BLaER1 treated with 17β-estradiol and CSF1 and Interleukin-3, amounts not matched to agents 10 nM and 100 nM (cell line): Measurements from ENCODE around the gene AXIN2.
A peak's percentile ranks its signal among the peaks of the same experiment; 100 is the strongest.

Experiments
- H3K27ac ChIP-seq, 11 experiments: shearing (Covaris generic); formaldehyde crosslinking; 2 replicates each; pipeline ENCODE4 v1.8.1; 2022
- H3K27me3 ChIP-seq, 11 experiments: shearing (Covaris generic); formaldehyde crosslinking; 2 replicates each; pipeline ENCODE4 v1.8.1; 2022
- H3K36me3 ChIP-seq, 11 experiments: shearing (Covaris generic); formaldehyde crosslinking; 2 replicates each; pipeline ENCODE4 v1.8.1; 2022
- H3K4me1 ChIP-seq, 10 experiments: shearing (Covaris generic); formaldehyde crosslinking; 2 replicates each; pipeline ENCODE4 v1.8.1; 2022
- H3K4me2 ChIP-seq, 11 experiments: shearing (Covaris generic); formaldehyde crosslinking; 2 replicates each; pipeline ENCODE4 v1.8.1; 2022
- H3K4me3 ChIP-seq, 10 experiments: shearing (Covaris generic); formaldehyde crosslinking; 2 replicates each; pipeline ENCODE4 v1.8.1; 2022
- H3K9ac ChIP-seq, 11 experiments: shearing (Covaris generic); formaldehyde crosslinking; 2 replicates each; pipeline ENCODE4 v1.8.1; 2022
- H3K9me3 ChIP-seq, 11 experiments: shearing (Covaris generic); formaldehyde crosslinking; replicated peaks in 1 of 11; 2 replicates each; pipeline ENCODE4 v1.8.1; 2022
- H4K20me1 ChIP-seq, 11 experiments: shearing (Covaris generic); formaldehyde crosslinking; 2 replicates each; pipeline ENCODE4 v1.8.1; 2022
- Cebpa-rat ChIP-seq, 11 experiments: shearing (Covaris generic); IDR thresholded peaks; 2 replicates each; pipeline ENCODE4 v1.8.1; 2022

AXIN2 gene

GRCh38 chr17:65553646-65554552, 7.5 kb downstream of the AXIN2 start:
- H3K36me3 ChIP-seq = peaks cover 0 to 14% (median 8%) of the 10 kb centered on the region in 11 experiments; a peak in 10 of 22 replicates
- peaks cover 0 to 24% (median 13%) of the 10 kb centered on the region in 10 experiments; a peak in 18 of 20 replicates for H3K4me1 ChIP-seq
- peak overlapping the region in 1 of 11 experiments; percentile 9; a peak in 1 of 22 replicates for H3K4me2 ChIP-seq
- H3K4me3 ChIP-seq = no peak overlapping the region
- H3K9ac ChIP-seq = no peak overlapping the region
- H3K27ac ChIP-seq = no peak overlapping the region
- no peak for TF ChIP-seq Cebpa-rat (IDR thresholded peaks at IDR 0.05)
- H3K27me3 ChIP-seq = peaks cover 10 to 24% (median 18%) of the 10 kb centered on the region in 11 experiments
- H4K20me1 ChIP-seq = peaks cover 0 to 29% (median 12%) of the 10 kb centered on the region in 11 experiments; a peak in 15 of 22 replicates
- 0 out of 22 replicates have a peak, but pooled peaks cover 0 to 6% (median 0%) of the 10 kb centered on the region in 11 experiments for H3K9me3 ChIP-seq

DNA sequence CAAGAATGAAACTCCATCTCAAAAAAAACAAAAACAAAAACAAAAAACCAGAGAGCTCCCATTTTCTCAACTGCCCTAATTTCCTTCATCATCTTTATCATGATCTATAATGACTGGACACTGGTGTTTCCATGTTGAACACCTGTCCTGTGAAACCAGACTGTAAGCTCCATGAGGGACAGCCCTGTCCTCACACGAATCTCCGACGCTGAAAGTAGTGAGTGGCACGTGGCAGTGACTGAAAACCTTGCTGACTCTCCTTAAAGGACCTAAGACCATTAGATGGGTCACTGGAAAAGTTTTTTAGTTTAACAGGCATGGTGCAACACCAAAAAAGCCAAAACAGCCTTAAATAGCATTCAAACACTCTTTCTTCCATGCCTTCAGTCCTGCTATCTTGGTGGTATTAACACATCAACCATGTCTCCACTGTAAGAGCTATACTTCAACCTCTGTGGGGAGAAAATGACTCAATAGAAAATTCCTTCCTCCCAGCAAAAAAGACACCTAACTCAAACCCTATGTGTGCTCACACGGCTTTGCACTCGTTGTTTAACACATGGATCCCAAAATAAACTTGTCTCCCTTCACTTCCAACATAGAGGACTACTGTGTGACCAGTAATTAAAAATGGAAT, 8.3 kb downstream of the AXIN2 start:
- Histone ChIP-seq H3K4me2 (no peak overlapping the region), H3K9me3 (0 out of 22 replicates have a peak, but pooled peaks cover 0 to 6% (median 0%) of the 10 kb centered on the region in 11 experiments), H3K4me3 (no peak overlapping the region), H3K9ac (no peak overlapping the region), H3K27ac (no peak overlapping the region), H3K36me3 (peaks cover 0 to 22% (median 11%) of the 10 kb centered on the region in 11 experiments; a peak in 10 of 22 replicates), H3K27me3 (peaks cover 3 to 16% (median 10%) of the 10 kb centered on the region in 11 experiments), H4K20me1 (peaks cover 0 to 21% (median 7%) of the 10 kb centered on the region in 11 experiments; a peak in 14 of 22 replicates), H3K4me1 (peaks cover 0 to 24% (median 9%) of the 10 kb centered on the region in 10 experiments; a peak in 17 of 20 replicates)
- no peak for TF ChIP-seq Cebpa-rat (IDR thresholded peaks at IDR 0.05)

- no peak overlapping the region for H3K9ac ChIP-seq
- peaks cover 4 to 17% (median 10%) of the 10 kb centered on the region in 10 experiments; a peak in 18 of 20 replicates for H3K4me1 ChIP-seq
- H3K36me3 ChIP-seq = peaks cover 0 to 27% (median 11%) of the 10 kb centered on the region in 11 experiments; a peak in 10 of 22 replicates
- H3K4me2 ChIP-seq = no peak overlapping the region
- TF ChIP-seq Cebpa-rat (IDR thresholded peaks at IDR 0.05) = no peak
- peaks cover 0 to 7% (median under 1%) of the 10 kb centered on the region in 11 experiments; a peak in 9 of 22 replicates for H3K27me3 ChIP-seq
- H3K4me3 ChIP-seq = no peak overlapping the region
- peaks cover 0 to 16% (median 0%) of the 10 kb centered on the region in 11 experiments; a peak in 10 of 22 replicates for H4K20me1 ChIP-seq
- H3K27ac ChIP-seq = no peak overlapping the region
- 0 out of 22 replicates have a peak, but pooled peaks cover 0 to 6% (median 0%) of the 10 kb centered on the region in 11 experiments for H3K9me3 ChIP-seq
Measured at GRCh38 chr17:65552214-65552613, 9.2 kb downstream of the AXIN2 start.

- Histone ChIP-seq H3K27me3 (no peaks in the 10 kb centered on the region), H3K36me3 (peaks cover 0 to 27% (median 11%) of the 10 kb centered on the region in 11 experiments; a peak in 10 of 22 replicates), H4K20me1 (peaks cover 0 to 16% (median 0%) of the 10 kb centered on the region in 11 experiments; a peak in 8 of 22 replicates), H3K27ac (no peak overlapping the region), H3K4me3 (no peak overlapping the region), H3K4me1 (peaks cover under 1 to 17% (median 9%) of the 10 kb centered on the region in 10 experiments; a peak in 17 of 20 replicates), H3K4me2 (no peak overlapping the region), H3K9me3 (0 out of 22 replicates have a peak, but pooled peaks cover 0 to 6% (median 0%) of the 10 kb centered on the region in 11 experiments), H3K9ac (no peak overlapping the region)
- TF ChIP-seq Cebpa-rat (IDR thresholded peaks at IDR 0.05) = no peak
Measured at GRCh38 chr17:65551267-65552040, 10.0 kb downstream of the AXIN2 start.

DNA sequence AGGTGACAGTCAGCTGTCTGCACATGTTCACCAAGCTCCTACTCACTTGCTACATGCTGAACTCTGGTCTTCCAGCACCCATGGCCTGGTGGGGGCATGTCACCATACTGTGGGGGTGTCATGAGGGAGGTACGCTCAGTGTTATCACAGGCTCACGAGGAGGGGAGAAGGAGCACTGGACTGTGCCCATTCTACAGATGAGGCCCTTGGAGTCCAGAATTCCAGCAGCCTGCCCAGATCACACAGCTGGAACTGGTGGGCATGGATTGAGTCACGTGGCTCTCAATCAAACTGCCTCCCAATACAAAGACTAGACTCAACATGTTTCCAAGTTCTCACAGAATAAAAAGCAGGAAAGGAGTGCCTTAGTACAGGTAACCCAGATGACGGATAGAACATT, 10.7 kb downstream of the AXIN2 start:
- Histone ChIP-seq H3K36me3 (peaks cover 0 to 28% (median 11%) of the 10 kb centered on the region in 11 experiments; a peak in 10 of 22 replicates), H3K4me1 (peaks cover 0 to 17% (median 2%) of the 10 kb centered on the region in 10 experiments; a peak in 12 of 20 replicates), H3K4me3 (no peak overlapping the region), H3K9me3 (0 out of 22 replicates have a peak, but pooled peaks cover 0 to 6% (median 0%) of the 10 kb centered on the region in 11 experiments), H3K4me2 (no peak overlapping the region), H4K20me1 (peaks cover 0 to 16% (median 0%) of the 10 kb centered on the region in 11 experiments; a peak in 6 of 22 replicates), H3K27me3 (no peaks in the 10 kb centered on the region), H3K27ac (no peak overlapping the region), H3K9ac (no peak overlapping the region)
- TF ChIP-seq Cebpa-rat (IDR thresholded peaks at IDR 0.05) = no peak

DNA sequence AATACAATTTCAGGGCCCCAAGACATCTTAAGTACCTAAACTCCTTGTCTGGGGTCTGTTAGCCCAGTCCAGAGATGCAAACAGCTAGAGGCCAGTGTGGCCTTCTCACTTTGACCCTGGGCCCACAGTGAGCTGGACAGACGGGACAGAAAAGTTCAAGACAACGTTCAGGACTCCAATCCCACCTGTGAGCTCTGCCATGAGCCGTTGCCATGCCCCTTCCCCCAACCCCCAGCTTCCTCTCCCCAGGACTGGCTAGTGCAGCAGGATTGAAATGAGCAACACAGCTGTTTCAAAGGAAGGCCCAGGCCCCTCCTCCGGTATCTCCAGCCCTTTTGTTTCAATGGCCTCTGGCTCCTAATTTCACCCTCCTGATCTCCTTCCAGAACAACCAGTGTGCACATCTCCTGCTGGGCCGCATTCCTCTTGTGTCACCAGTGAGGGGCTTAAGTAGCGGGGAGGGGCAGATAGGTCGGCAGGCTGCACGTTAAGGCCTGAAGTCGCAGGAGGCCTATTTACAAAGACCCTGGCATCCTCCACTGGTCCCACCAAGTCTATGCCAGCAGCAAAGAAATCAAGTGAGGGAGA, 11.3 kb downstream of the AXIN2 start:
- Histone ChIP-seq H3K4me3 (no peak overlapping the region), H3K4me2 (no peak overlapping the region), H3K27ac (no peak overlapping the region), H3K4me1 (peaks cover 0 to 17% (median 0%) of the 10 kb centered on the region in 10 experiments; a peak in 6 of 20 replicates), H4K20me1 (peaks cover 0 to 16% (median 0%) of the 10 kb centered on the region in 11 experiments; a peak in 4 of 22 replicates), H3K9me3 (0 out of 22 replicates have a peak, but pooled peaks cover 0 to 6% (median 0%) of the 10 kb centered on the region in 11 experiments), H3K9ac (no peak overlapping the region), H3K27me3 (no peaks in the 10 kb centered on the region), H3K36me3 (peaks cover 0 to 28% (median 11%) of the 10 kb centered on the region in 11 experiments; a peak in 10 of 22 replicates)
- TF ChIP-seq Cebpa-rat (IDR thresholded peaks at IDR 0.05) = no peak

DNA sequence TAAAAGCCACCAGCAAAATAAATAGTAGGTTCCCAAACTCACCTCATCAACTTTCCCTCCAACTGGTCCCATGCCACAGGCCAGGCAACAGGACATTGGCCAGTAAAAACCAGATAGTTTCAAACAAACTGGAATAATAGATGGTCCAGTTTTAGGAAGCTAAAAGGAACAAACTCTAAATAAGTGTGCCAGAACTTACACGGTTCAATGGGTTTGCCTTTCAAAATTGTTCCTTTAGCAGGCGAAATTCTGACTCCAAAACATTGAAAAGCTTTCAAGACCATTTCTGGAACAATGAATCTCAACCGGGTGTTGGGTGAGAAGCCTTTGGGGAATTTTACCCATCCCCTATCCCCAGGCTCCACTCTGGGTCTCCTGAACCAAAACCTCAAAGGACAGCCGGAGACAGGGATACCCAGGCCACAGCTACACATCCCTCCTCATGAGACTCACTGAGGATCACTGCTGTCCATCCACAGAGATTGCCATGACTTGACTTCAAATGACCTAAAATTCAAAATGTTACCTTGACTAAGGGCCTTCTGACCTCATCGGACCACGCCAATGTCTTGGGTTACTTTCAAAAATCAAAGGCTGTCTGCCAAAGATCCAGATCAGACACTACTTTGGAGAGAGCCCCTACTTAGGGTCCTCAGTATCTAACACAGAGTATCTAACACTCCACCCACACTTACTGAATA, 13.0 kb downstream of the AXIN2 start:
- Histone ChIP-seq H3K9me3 (0 out of 22 replicates have a peak, but pooled peaks cover 0 to 6% (median 0%) of the 10 kb centered on the region in 11 experiments), H3K27ac (no peak overlapping the region), H3K36me3 (peaks cover 0 to 30% (median 11%) of the 10 kb centered on the region in 11 experiments; a peak in 10 of 22 replicates), H4K20me1 (peaks cover 0 to 2% (median 0%) of the 10 kb centered on the region in 11 experiments; a peak in 1 of 22 replicates), H3K4me2 (no peak overlapping the region), H3K9ac (no peak overlapping the region), H3K4me1 (peaks cover 0 to 12% (median 0%) of the 10 kb centered on the region in 10 experiments; a peak in 6 of 20 replicates), H3K4me3 (no peak overlapping the region), H3K27me3 (no peaks in the 10 kb centered on the region)
- TF ChIP-seq Cebpa-rat (IDR thresholded peaks at IDR 0.05) = no peak
